K562 (cell line): ENCODE measurements around the gene GGNBP2. TPM values are rescaled to one million over a fixed set of nuclear protein-coding genes. Genes with fewer than 3 reads are reported as not detected.

ENCODE experiments used
- ATAC-seq: fragments of 200-7000 bp; cut with Tn5 transposase; 3 replicates; pipeline ENCODE4 v1.9.1; 2020; ENCODE audit warnings: moderate library complexity
- BruUV-seq: library from RNA; stranded (reverse); fragments of 400-500 nt; replicated peaks from 2 replicates; lab custom pipeline; 2021; lab: Mats Ljungman, UMichigan
- CTCF ChIA-PET: fragments of 300-600 bp; formaldehyde crosslinking; extraction: SDS; loops from one replicate; lab custom pipeline; 2021; ENCODE audit warnings: low intra/inter-chr PET ratio; lab: Yijun Ruan, JAX
- POLR2A ChIA-PET: fragments of 300-600, 350-650 bp; sonication (Branson Sonifier 250); formaldehyde crosslinking; extraction: SDS; loops from one replicate; lab custom pipeline; 2021; ENCODE audit warnings: antibody characterized with exemption, inconsistent platforms; lab: Yijun Ruan, JAX
- DNase-seq, 4 experiments: peaks; one replicate each; pipeline versions ENCODE4 v3.0.0 to v3.0.0-alpha.2; 2011 to 2018; ENCODE audit warnings: low spot score in 3 of 4, mixed read lengths in 3 of 4; ENCODE audit errors: extremely low read depth in 1 of 4
- FAIRE-seq: peaks from 2 replicates; lab custom pipeline; 2011; peaks lifted over from hg19 to GRCh38; lab: Jason Lieb, UNC
- H2AFZ ChIP-seq: 2 replicates; pipeline ENCODE4 v1.6.0; 2011; ENCODE audit warnings: low read depth, low read length, control low read depth, inconsistent platforms
- H3K27ac ChIP-seq: fragments of 200-600 bp; 3 replicates; pipeline ENCODE4 v1.8.0; 2011; ENCODE audit warnings: low read depth, mild to moderate bottlenecking, control low read depth, inconsistent platforms, low read length, moderate library complexity, mixed read lengths; ENCODE audit errors: extremely low read depth
- H3K27me3 ChIP-seq, 2 experiments: fragments of 300-600 bp in 1 of 2; 2 replicates in 1 of 2; 3 replicates in 1 of 2; pipeline versions ENCODE4 v1.6.0 to v1.8.0; 2011; ENCODE audit warnings: inconsistent platforms in 2 of 2, low read length in 2 of 2, mild to moderate bottlenecking in 1 of 2, mixed read lengths in 1 of 2, moderate library complexity in 1 of 2; ENCODE audit not compliant: control insufficient read depth in 2 of 2, insufficient read depth in 2 of 2
- H3K36me3 ChIP-seq: fragments of 300-600 bp; 3 replicates; pipeline ENCODE4 v1.8.0; 2011; ENCODE audit warnings: mild to moderate bottlenecking, low read length, inconsistent platforms; ENCODE audit not compliant: control insufficient read depth, insufficient read depth
- H3K4me1 ChIP-seq, 2 experiments: fragments of 200-600 bp in 1 of 2; replicated peaks in 1 of 2; 2 replicates in 1 of 2; 3 replicates in 1 of 2; pipeline versions ENCODE4 v1.5.1 to v1.8.0; 2011; ENCODE audit warnings: inconsistent platforms in 2 of 2, low read length in 2 of 2, mild to moderate bottlenecking in 1 of 2, mixed read lengths in 1 of 2, moderate library complexity in 1 of 2; ENCODE audit not compliant: control insufficient read depth in 2 of 2, insufficient read depth in 2 of 2
- H3K4me2 ChIP-seq: 2 replicates; pipeline ENCODE4 v1.6.1; 2011; ENCODE audit warnings: low read length, control low read depth, inconsistent platforms, mixed read lengths; ENCODE audit not compliant: insufficient read depth
- H3K4me3 ChIP-seq: fragments of 200-600 bp; sonication (generic), shearing (Covaris generic); 2 replicates; pipeline ENCODE4 v1.5.1; 2016; ENCODE audit warnings: control low read depth, inconsistent platforms
- H3K79me2 ChIP-seq: fragments of 200-600 bp; 3 replicates; pipeline ENCODE4 v1.8.0; 2011; ENCODE audit warnings: low read length, inconsistent platforms; ENCODE audit not compliant: control insufficient read depth, insufficient read depth
- H3K9ac ChIP-seq, 2 experiments: 2 replicates each; pipeline versions ENCODE4 v1.6.0 to v1.6.1; 2011; ENCODE audit warnings: low read depth in 2 of 2, low read length in 2 of 2, control low read depth in 1 of 2, inconsistent platforms in 1 of 2, mild to moderate bottlenecking in 1 of 2, mixed read lengths in 1 of 2; ENCODE audit not compliant: insufficient read depth in 1 of 2
- H3K9me1 ChIP-seq: one replicate; pipeline ENCODE4 v1.6.0; 2011; ENCODE audit warnings: inconsistent platforms, mild to moderate bottlenecking, low read length, moderate library complexity; ENCODE audit not compliant: control insufficient read depth, insufficient read depth
- H3K9me3 ChIP-seq: replicated peaks from 2 replicates; pipeline ENCODE4 v1.5.1; 2011; ENCODE audit warnings: low read depth, low read length, inconsistent platforms; ENCODE audit not compliant: control insufficient read depth, insufficient read depth
- H4K20me1 ChIP-seq: replicated peaks from 2 replicates; pipeline ENCODE4 v1.6.1; 2011; ENCODE audit warnings: low read length, inconsistent platforms, mixed read lengths; ENCODE audit not compliant: control insufficient read depth, insufficient read depth
- ATF7 ChIP-seq: fragments of 450-650 bp; IDR thresholded peaks from 2 replicates; pipeline ENCODE4 v1.7.1; 2014; ENCODE audit warnings: mild to moderate bottlenecking, moderate library complexity
- BRD4 ChIP-seq: fragments of 200-600 bp; sonication (generic); IDR thresholded peaks from 2 replicates; pipeline ENCODE4 v1.6.1; 2017; ENCODE audit warnings: inconsistent platforms
- CBFA2T2 ChIP-seq: fragments of 450-650 bp; conservative IDR thresholded peaks from 2 replicates; pipeline ENCODE4 v1.6.1; 2017; ENCODE audit warnings: mild to moderate bottlenecking
- DNMT1 ChIP-seq: fragments of 450-650 bp; IDR thresholded peaks from 2 replicates; pipeline ENCODE4 v1.6.1; 2016; ENCODE audit warnings: antibody characterized with exemption, mild to moderate bottlenecking
- ILF3 ChIP-seq: fragments of 450-650 bp; IDR thresholded peaks from 2 replicates; pipeline ENCODE4 v1.6.1; 2018; ENCODE audit warnings: antibody characterized with exemption, mild to moderate bottlenecking, moderate library complexity, borderline replicate concordance
- JUN ChIP-seq, 2 experiments: sonication (generic) in 1 of 2; formaldehyde crosslinking in 1 of 2; IDR thresholded peaks; 2 replicates each; pipeline versions ENCODE4 v1.6.1 to v1.8.0; 2012 to 2022; ENCODE audit warnings: borderline replicate concordance in 2 of 2, mild to moderate bottlenecking in 2 of 2, improper control_type of control experiment in 1 of 2, low read depth in 1 of 2, low read length in 1 of 2, missing genetic modification reagents in 1 of 2
- NELFE ChIP-seq: IDR thresholded peaks from 2 replicates; pipeline ENCODE4 v1.6.1; 2011; ENCODE audit warnings: mild to moderate bottlenecking; ENCODE audit not compliant: insufficient read depth, insufficient read length
- POLR2H ChIP-seq: IDR thresholded peaks from 2 replicates; pipeline ENCODE4 v1.6.1; 2016; ENCODE audit warnings: missing genetic modification characterization, low read depth, mild to moderate bottlenecking, control low read depth, missing compliant biosample characterization, moderate library complexity
- TFAM ChIP-seq: fragments of 250-450 bp; sonication (Bioruptor Pico); conservative IDR thresholded peaks from 2 replicates; pipeline ENCODE4 v1.5.0; 2021; ENCODE audit warnings: mild to moderate bottlenecking, moderate library complexity
- WGBS: fragments of 100-300 bp; shearing (Covaris generic); methylation state at CpG from one replicate; pipeline ENCODE4 v1.1.6; 2016; ENCODE audit warnings: low coverage, mixed read lengths; ENCODE audit not compliant: insufficient coverage; ENCODE audit errors: missing lambda C conversion rate; 5-methylcytosine and 5-hydroxymethylcytosine counted together
- in situ Hi-C: fragments of 300-500 bp; cut with MboI; formaldehyde crosslinking; loops from 4 replicates; pipeline ENCODE4 v1.15.0; 2018; ENCODE audit warnings: inconsistent platforms, mixed read lengths
- intact Hi-C: fragments of 100-400 bp; cut with micrococcal nuclease; formaldehyde crosslinking; loops from 2 replicates; pipeline ENCODE4 v1.14.2; 2022
- polyA plus RNA-seq, 8 experiments: library from polyadenylated mRNA; depleted of rRNA in 4 of 8; stranded (reverse) in 5 of 8; unstranded in 3 of 8; fragments of >200 nt; fragmentation: Nextera tagmentation in 2 of 8; fragmentation: Illumina TruSeq in 1 of 8; extraction: Ambion mirVana in 2 of 8; extraction: Trizol in 1 of 8; gene quantifications; 2 replicates each; pipeline versions ENCODE4 v1.2.1 to v1.2.3, GENCODE V29; 2011 to 2014; ENCODE audit warnings: inconsistent platforms in 1 of 8, missing spikeins in 1 of 8
- total RNA-seq, 7 experiments: library from RNA; depleted of rRNA in 6 of 7; stranded (reverse); fragments of >200 nt in 6 of 7; fragmentation: Illumina TruSeq in 2 of 7; extraction: Trizol in 2 of 7; gene quantifications; 2 replicates each; pipeline versions ENCODE4 v1.2.1 to v1.2.3, GENCODE V29; 2011 to 2021; ENCODE audit warnings: low replicate concordance in 1 of 7
- TF ChIP-seq, protein P1 (sequence below): fragments of 250-450 bp; sonication (Bioruptor Pico); IDR thresholded peaks from 2 replicates; pipeline ENCODE4 v1.4.0; 2020; ENCODE audit warnings: borderline replicate concordance
- TF ChIP-seq, protein P2 (sequence below): sonication (generic); formaldehyde crosslinking; IDR thresholded peaks from 2 replicates; pipeline ENCODE4 v1.8.1; 2023; ENCODE audit warnings: mild to moderate bottlenecking, missing genetic modification reagents
- TF ChIP-seq, protein P3 (sequence below), 2 experiments: fragments of 150-350 bp in 1 of 2; IDR thresholded peaks; 2 replicates each; pipeline ENCODE4 v1.6.1; 2012 to 2016; ENCODE audit warnings: low read depth in 2 of 2, low read length in 2 of 2, mild to moderate bottlenecking in 1 of 2, moderate library complexity in 1 of 2

The GGNBP2 gene
- total and polyA plus RNA-seq, 9 of the 15 experiments (the other 6 are each of a cell fraction or from before 2014, with no cell fraction given), result 35.7 to 96.6 (median 64.1) TPM

DNA sequence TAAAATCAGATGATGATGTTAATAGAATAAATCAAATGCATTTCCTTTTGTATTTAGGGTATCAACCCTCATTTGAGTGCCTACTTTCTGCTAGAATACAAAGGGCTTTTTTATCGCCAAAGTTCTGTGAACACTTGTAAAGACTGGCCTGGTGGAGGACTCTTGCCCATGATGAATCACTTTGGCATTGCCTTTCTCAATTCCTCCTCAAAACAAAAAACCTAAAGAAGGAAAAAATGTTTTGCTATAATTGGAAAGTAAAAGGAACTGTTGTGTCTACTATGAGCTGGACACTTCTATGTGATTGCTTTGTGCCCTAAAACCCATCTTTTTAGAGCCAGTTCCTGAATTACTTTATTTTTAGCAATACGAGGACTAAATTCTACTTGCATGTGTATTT lies 34.0 kb downstream of the GGNBP2 start:
- Histone ChIP-seq H3K9ac (no peak overlapping the region), H3K9me3 (no peaks in the 10 kb centered on the region), H3K27ac (no peak overlapping the region), H3K27me3 (no peaks in the 10 kb centered on the region), H3K79me2 (peaks cover 20% of the 10 kb centered on the region), H3K4me2 (no peak overlapping the region), H2AFZ (no peak overlapping the region), H3K4me1 (peaks cover 0 to 6% of the 10 kb centered on the region in 2 experiments; a peak in 2 of 5 replicates), H3K4me3 (no peak overlapping the region), H3K9me1 (no peaks in the 10 kb centered on the region), H4K20me1 (no peaks in the 10 kb centered on the region), H3K36me3 (peaks cover 81% of the 10 kb centered on the region)
- ATAC-seq (no peak), DNase-seq (no peak), FAIRE-seq (no peak)
- WGBS, result 76% methylated on average over 2 of the region's 2 CpGs
- intact Hi-C loops, result no loop called here
- BruUV-seq, result no TSS peak
- CTCF ChIA-PET, result no interaction called here
- in situ Hi-C loops, result no loop called here
- POLR2A ChIA-PET, result interaction anchor here (0.8 to 1.4 kb wide), 4 partner anchors 11 to 30 kb away, joined by 3 to 4 read pairs (median 3); partner anchors contain the start of gene DHRS11
- no peak for TF ChIP-seq JUN (IDR thresholded peaks at IDR 0.05; ENCODE audit: borderline replicate concordance, low read depth, low read length)
- no peak for TF ChIP-seq JUN (CRISPR knock-in tag; IDR thresholded peaks at IDR 0.05; ENCODE audit: borderline replicate concordance)
- no peak for TF ChIP-seq POLR2H (tag)
- no peak for TF ChIP-seq TFAM
- no peak for TF ChIP-seq NELFE
- TF ChIP-seq, protein P1, sequence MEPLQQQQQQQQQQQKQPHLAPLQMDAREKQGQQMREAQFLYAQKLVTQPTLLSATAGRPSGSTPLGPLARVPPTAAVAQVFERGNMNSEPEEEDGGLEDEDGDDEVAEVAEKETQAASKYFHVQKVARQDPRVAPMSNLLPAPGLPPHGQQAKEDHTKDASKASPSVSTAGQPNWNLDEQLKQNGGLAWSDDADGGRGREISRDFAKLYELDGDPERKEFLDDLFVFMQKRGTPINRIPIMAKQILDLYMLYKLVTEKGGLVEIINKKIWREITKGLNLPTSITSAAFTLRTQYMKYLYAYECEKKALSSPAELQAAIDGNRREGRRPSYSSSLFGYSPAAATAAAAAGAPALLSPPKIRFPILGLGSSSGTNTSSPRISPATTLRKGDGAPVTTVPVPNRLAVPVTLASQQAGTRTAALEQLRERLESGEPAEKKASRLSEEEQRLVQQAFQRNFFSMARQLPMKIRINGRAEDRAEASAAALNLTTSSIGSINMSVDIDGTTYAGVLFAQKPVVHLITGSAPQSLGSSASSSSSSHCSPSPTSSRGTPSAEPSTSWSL (CRISPR knock-in tag), result no peak
- TF ChIP-seq ILF3, result no peak
- no peak for TF ChIP-seq CBFA2T2
- no peak for TF ChIP-seq DNMT1
- TF ChIP-seq, protein P2, sequence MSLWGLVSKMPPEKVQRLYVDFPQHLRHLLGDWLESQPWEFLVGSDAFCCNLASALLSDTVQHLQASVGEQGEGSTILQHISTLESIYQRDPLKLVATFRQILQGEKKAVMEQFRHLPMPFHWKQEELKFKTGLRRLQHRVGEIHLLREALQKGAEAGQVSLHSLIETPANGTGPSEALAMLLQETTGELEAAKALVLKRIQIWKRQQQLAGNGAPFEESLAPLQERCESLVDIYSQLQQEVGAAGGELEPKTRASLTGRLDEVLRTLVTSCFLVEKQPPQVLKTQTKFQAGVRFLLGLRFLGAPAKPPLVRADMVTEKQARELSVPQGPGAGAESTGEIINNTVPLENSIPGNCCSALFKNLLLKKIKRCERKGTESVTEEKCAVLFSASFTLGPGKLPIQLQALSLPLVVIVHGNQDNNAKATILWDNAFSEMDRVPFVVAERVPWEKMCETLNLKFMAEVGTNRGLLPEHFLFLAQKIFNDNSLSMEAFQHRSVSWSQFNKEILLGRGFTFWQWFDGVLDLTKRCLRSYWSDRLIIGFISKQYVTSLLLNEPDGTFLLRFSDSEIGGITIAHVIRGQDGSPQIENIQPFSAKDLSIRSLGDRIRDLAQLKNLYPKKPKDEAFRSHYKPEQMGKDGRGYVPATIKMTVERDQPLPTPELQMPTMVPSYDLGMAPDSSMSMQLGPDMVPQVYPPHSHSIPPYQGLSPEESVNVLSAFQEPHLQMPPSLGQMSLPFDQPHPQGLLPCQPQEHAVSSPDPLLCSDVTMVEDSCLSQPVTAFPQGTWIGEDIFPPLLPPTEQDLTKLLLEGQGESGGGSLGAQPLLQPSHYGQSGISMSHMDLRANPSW (CRISPR knock-in tag), result no peak
- no peak for TF ChIP-seq ATF7
- TF ChIP-seq BRD4, result no peak
- TF ChIP-seq, protein P3, sequence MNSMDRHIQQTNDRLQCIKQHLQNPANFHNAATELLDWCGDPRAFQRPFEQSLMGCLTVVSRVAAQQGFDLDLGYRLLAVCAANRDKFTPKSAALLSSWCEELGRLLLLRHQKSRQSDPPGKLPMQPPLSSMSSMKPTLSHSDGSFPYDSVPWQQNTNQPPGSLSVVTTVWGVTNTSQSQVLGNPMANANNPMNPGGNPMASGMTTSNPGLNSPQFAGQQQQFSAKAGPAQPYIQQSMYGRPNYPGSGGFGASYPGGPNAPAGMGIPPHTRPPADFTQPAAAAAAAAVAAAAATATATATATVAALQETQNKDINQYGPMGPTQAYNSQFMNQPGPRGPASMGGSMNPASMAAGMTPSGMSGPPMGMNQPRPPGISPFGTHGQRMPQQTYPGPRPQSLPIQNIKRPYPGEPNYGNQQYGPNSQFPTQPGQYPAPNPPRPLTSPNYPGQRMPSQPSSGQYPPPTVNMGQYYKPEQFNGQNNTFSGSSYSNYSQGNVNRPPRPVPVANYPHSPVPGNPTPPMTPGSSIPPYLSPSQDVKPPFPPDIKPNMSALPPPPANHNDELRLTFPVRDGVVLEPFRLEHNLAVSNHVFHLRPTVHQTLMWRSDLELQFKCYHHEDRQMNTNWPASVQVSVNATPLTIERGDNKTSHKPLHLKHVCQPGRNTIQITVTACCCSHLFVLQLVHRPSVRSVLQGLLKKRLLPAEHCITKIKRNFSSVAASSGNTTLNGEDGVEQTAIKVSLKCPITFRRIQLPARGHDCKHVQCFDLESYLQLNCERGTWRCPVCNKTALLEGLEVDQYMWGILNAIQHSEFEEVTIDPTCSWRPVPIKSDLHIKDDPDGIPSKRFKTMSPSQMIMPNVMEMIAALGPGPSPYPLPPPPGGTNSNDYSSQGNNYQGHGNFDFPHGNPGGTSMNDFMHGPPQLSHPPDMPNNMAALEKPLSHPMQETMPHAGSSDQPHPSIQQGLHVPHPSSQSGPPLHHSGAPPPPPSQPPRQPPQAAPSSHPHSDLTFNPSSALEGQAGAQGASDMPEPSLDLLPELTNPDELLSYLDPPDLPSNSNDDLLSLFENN (IDR thresholded peaks at IDR 0.05; ENCODE audit: low read depth in 2 of 2, low read length in 2 of 2), result no peak
